HG03103 (cell line): ENCODE measurements around the gene CCDC187.

Experiments used
- ATAC-seq: cut with Tn5 transposase; IDR thresholded peaks from one replicate; pipeline ENCODE4 v1.9.1; 2021; ENCODE audit warnings: low read depth; ENCODE audit not compliant: unreplicated experiment

CCDC187 gene

DNA sequence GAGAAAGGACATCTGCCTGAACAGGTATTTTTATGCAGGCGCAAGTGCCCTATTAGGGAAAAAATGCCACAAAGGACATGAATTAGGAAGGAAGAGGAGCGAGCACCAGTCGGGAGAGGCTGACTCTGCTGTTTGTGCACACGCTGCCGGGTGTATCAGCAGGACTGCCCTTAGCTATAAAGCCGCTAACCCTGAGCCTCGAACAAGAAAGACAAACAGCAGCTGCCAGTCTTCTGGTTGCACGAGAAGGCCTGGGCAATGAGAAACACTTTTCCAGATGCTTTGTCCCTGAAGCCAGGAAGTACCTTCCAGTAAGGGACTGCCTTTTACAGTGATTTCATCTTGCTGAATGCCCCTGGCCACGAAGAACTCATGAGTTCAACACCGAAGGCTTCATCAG, 70.9 kb downstream of the CCDC187 start:
- ATAC-seq: no peak

DNA sequence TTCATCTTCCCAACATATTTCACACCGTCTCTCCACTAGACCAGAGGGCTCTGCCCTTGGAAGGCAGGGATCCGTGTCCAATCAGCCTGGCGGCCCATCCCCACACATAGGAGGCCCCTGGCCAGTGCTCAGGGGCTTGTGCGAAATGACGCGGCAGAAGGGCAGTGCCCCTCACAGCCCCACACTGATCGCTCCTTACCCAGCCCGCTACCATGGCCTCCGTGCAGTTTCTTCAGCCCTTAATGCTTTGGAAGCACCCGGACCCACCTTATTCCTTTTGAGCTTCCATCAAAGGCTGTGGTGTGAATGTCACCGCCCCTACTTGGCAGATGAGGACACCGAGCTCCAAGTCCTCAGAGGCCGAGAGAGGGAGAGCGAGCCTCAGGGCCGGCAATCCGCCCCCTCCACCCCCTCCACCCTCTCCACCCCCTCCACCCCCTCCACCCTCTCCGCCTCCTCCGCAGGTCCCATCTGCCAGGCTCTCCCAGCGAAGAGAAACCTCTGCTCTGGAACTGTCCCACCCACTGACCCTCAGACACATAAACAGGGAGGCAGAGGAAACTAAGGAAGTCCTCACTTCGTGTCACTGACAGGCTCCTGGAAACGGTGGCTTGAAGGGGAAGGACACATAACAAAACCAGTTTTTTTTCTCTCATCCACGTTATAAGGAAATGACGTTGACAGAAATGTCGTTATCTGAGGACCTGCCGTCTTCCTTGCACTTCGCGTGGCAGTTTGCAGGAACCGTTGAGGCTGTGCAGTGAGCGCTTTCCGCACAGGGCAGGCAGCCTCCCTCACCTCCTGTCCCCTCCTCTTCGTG, 72.2 kb downstream of the CCDC187 start:
- no peak for ATAC-seq

GRCh38 chr9:136230773-136231172, 73.1 kb downstream of the CCDC187 start:
- ATAC-seq: no peak

- no peak for ATAC-seq
Measured at GRCh38 chr9:136230365-136230764, 73.5 kb downstream of the CCDC187 start.

- ATAC-seq: no peak
Measured at GRCh38 chr9:136229096-136230065, 74.5 kb downstream of the CCDC187 start.

DNA sequence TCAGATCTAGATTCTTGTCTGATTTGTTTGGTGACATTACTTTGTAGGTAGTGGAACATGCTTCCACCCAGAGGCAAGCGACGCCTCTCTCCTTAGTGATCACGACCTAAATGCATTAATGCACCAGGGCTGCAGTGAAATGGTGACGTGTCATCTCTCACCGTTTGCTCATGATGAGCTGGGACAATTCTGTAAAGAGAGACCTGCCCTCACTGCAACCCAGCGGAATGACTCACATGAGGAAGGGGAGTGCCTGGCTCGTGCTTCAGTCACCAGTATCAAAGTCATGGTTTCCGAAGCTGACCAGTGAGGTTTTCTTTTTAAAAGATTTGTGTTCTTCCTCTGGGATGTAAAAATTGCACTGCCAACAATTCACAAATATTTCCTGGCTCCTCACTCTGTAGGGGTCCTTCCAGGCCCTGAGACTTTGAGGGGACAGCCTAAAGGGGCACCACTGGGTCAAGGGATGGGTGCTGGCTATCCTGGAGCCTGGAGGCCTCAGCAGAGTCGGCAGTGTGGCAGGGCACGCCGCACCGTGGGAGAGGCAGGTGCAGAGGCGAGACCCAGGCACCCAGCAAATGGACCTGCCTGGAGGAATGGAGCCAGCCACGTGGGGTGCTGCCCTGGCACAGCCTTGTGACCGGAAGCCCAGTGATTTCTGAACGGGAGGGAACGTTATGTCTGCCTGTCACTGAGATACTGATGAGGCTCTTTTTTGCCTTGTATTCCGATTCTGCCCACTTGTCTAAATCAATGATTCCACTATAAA, 75.6 kb downstream of the CCDC187 start:
- no peak for ATAC-seq

- no peak for ATAC-seq
Measured at GRCh38 chr9:136226680-136227407, 77.0 kb downstream of the CCDC187 start.

GRCh38 chr9:136225748-136226679, 77.9 kb downstream of the CCDC187 start:
- ATAC-seq: no peak

DNA sequence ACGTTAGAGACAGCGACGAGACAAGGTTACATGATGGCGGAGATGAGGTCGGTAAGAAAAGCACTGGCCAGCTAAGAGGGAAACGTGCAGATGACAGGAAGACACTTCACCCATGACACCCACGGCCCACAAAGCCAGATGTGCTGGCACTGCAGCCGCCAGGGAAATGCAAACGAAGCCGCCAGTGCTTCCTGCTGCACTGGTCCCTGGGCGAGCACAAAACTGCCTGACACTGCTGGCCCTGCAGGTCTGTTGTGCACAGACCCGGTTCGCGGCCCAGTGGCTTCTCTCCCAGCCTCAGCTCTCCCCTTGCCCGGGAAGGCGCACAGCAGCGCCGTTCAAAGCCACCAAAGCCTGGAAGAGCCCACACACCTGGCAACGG, 78.5 kb downstream of the CCDC187 start:
- no peak for ATAC-seq

DNA sequence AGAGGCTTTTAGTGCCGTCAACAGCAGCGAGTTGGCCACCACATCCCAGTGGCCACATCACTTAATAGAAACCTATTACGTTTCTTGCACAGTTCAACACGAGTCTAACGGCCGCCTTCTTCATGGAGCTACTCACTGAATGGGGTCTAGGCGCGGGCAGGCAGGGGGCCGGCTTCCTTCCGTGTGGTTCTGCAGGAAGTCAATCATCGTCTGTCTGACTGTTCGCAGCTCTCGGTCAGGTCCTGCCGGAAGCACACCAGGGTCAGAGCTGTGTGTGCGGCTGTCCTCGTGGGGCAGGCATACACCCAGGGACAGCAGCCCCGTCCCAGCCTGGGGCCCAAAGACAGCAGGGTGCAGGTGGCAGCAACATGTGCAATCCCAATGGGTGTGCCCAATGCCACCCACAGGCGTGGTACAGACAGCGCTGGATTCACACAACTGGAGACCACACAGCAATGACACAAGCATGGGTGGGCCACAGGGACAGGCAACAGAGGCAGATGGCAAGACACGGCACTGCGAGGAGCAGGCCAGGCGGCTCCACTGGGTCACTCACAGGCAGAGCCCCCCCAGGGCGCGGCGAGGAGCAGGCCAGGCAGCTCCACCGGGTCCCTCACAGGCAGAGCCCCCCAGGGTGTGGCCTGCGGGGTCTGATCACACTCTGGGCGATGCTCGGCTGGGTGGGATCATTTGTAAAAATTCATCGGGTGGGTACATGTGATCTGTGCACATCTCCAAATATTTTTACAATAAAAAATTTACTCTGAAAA, 79.8 kb downstream of the CCDC187 start:
- ATAC-seq: no peak

DNA sequence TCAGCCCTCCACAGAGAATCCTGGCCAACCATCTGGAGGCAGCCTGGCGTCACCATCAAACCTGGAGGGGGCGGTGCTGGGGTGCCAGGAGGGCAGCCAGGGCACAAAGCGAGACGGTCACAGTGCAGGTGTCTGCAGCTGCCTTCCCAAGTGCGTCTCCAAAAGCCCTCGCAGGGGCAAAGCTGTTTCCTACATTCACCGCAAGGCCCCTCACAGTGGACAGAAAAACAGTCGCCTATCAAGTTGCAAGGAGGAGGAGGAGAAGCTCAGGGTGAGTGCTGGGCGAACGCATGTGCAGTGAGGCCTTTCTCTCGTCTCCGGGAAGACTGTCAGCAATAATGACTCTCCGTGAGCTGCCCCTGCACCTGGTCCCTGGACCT, 81.0 kb downstream of the CCDC187 start:
- ATAC-seq: no peak

DNA sequence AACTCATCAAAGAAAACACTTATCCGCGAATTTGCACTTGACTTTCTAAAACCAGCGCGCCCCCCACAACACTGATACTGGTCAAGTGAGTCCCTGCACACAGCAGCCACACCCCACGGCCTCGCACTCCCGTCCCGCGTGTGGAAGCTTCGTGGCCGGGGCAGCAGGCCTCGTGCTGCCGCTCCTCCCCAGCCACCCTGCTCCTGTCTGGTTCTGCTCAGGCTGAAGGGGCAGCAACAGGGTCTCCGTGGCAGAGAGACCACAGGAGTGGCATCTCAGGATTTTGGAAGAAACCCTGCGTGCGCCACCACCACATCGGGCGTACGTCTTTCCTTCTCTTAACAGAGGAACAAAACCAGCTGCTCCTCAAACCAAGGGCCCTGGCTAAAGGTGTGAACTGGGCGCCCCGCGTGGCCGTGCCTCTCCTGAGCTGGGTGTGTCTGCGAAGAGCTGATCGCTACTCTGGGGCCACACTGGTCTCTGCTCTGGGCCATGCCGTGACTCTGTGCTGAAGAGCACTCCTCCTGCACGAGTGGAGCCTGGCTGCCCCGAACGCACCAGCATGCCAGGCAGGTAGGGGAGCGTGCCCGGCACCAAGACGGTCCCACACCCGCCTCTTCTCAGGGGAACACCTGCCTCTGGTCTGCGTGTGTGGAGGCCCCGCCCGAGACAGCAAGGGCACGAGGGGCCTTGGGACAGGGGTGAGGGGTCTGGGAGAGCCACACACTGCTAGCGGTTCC, 81.6 kb downstream of the CCDC187 start:
- ATAC-seq: no peak

- ATAC-seq: no peak
Measured at GRCh38 chr9:136220017-136220729, 83.7 kb downstream of the CCDC187 start.

DNA sequence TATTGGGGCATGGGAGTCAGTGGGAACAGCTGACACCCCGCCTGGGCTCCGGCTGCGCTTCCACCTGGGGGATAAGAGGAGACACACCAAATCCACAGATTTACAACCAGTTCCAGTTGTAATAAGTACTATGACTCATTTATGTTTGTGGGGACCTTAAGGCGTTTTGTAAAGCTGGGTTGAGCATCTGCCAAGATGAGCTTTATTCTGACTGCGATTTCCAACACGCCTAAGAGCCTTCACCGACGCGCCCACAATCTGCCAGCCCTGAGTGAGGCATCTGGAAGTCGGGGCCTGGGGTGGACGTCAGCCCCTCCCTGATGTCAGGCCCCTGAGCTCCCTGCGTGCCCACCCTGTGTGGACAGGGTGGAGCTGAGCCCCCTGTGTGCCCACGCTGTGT, 84.6 kb downstream of the CCDC187 start:
- no peak for ATAC-seq

- ATAC-seq: no peak
Measured at GRCh38 chr9:136218673-136219072, 85.2 kb downstream of the CCDC187 start.

GRCh38 chr9:136218271-136218670, 85.6 kb downstream of the CCDC187 start:
- ATAC-seq: no peak
